HG02973 (cell line): ENCODE measurements around the gene GPBP1L1.
"Not testable (repeated sequence)": the region's sequence is repeated elsewhere in the genome, so short reads cannot be mapped to it uniquely, and the experiment has no call there.

Experiments used
- ATAC-seq: cut with Tn5 transposase; IDR thresholded peaks from one replicate; pipeline ENCODE4 v1.9.1; 2021; ENCODE audit warnings: moderate library complexity; ENCODE audit not compliant: unreplicated experiment

The GPBP1L1 gene

DNA sequence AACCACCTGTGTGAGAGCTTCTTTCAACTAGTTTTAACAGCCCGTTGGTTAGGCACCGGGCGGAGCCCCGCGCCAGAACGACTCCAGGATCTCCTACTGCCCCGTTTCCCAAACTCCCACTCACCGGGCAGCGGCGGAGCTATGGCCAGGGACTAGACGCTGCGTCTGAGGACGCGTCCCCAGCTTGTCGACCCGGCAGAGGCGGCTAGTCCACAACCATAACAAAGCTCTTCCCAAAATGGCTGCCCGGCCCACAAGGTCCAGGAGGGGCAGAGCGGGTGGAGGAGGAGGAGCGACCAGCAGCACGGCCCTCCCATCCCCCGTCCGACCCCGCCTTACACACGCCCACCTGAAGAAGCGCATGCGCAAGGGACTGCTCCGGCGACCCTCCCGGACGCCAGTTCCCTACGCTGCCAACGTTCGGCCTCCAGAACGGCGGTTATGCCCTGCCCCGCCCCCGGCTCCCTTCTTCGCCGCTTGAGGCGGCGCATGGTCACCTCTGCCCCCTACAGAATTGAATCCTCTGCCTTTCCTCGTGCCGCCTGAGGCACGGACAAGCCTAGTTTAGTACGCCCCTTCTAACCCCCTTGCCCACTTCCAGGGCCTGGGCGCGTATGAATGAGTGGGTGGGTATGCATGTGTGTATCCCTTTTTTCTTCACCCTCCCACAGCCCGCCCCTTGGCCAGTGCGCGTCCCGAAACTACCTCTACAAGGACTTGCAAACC is at the start of gene GPBP1L1:
TSS of gene GPBP1L1 (minus strand) at position 246 of the 726 bp plus-strand sequence. CDS start 27,446 bp downstream, outside the sequence.
- ATAC-seq = peak; percentile 55

GRCh38 chr1:45730780-45731319 is 44.5 kb upstream of the GPBP1L1 start:
- ATAC-seq = no peak

DNA sequence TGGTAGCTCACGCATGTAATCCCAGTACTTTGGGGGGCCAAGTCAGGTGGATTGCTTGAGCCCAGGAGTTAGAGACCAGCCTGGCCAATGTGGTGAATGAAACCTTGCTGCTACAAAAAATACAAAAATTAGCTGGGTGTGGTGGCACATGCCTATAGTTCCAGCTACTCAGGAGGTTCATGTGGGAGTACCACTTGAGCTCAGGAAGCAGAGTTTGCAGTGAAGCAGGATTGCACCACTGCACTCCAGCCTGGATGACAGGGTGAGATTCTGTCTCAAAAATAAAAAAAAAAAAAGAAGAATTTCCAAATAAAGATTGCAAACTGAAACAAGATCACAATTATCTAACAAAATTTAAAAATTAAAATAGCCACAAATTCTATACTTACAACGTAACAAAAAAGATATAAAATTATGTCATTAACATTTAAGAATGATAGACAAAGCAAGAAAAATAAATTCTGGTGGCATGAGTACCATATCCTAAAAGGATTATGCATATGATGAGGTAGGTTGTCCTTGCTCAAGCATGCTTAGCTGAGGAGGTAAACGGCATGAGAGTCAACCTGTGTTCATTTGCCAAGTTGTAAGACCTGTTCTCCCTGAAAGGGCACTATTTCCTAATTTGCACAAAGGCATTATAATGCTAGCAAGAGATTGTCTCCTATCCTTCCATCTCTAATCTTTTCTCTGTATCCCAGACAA is 43.9 kb upstream of the GPBP1L1 start:
- no peak for ATAC-seq

DNA sequence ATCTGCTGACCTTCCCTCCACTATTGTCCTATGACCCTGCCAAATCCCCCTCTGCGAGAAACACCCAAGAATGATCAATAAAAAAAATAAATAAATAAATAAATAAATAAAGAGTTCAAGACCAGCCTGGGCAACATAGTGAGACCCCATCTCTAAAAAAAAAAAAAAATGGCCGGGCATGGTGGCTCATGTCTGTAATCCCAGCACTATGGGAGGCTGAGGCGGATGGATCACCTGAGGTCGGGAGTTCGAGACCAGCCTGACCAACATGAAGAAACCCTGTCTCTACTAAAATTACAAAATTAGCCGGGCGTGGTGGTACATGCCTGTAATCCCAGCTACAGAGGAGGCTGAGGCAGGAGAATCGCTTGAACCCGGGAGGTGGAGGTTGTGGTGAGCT is 39.7 kb upstream of the GPBP1L1 start:
- not testable (repeated sequence) for ATAC-seq

GRCh38 chr1:45723248-45723930 is 37.1 kb upstream of the GPBP1L1 start:
- no peak for ATAC-seq

GRCh38 chr1:45722809-45723208 is 36.5 kb upstream of the GPBP1L1 start:
- no peak for ATAC-seq

DNA sequence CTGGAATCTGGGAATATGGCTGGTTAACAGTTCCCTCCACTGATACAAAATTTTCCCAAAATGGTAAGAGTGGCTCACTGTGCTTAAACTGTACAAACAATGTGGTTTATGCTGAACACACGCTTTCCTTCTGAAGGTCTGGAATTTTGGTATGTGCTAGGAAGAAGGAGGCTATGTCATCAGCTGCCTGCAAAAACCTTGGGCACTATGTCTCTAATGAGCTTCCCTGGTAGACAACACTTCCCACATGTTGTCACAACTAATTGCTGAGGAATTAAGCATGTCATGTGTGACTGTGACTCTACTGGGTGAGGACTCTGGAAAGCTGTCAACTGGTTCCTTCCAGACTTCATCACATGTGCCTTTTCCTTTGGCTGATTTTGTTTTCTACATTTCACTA is 34.9 kb upstream of the GPBP1L1 start:
- ATAC-seq = no peak

GRCh38 chr1:45718289-45718688 is 32.0 kb upstream of the GPBP1L1 start:
- no peak for ATAC-seq

- ATAC-seq = not testable (repeated sequence)
Observed at GRCh38 chr1:45717386-45717785, 31.1 kb upstream of the GPBP1L1 start.

GRCh38 chr1:45716700-45717099 is 30.4 kb upstream of the GPBP1L1 start:
- ATAC-seq = no peak

- ATAC-seq = no peak
Observed at GRCh38 chr1:45713711-45714110, 27.4 kb upstream of the GPBP1L1 start.

GRCh38 chr1:45704637-45705036 is 18.3 kb upstream of the GPBP1L1 start:
- no peak for ATAC-seq

- no peak for ATAC-seq
Observed at GRCh38 chr1:45694823-45695222, 8.5 kb upstream of the GPBP1L1 start.

DNA sequence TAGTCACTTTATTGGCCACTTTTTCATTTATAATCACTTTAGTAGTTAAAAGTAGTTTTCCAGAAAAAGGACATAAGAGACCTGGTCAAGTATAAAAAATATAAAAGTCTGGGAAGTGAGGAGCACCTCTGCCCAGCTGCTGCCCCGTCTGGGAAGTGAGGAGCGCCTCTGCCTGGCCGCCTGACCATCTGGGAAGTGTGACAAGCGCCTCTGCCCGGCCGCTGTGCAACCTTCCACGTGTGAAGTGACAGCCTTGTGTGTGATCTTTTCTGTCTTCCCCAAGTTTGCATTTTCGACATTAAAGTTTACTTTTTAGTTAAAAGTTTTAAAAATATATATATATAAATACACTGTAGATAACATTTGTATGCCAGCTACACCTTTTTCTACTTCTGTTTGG is 7.5 kb upstream of the GPBP1L1 start:
- ATAC-seq = not testable (repeated sequence)

DNA sequence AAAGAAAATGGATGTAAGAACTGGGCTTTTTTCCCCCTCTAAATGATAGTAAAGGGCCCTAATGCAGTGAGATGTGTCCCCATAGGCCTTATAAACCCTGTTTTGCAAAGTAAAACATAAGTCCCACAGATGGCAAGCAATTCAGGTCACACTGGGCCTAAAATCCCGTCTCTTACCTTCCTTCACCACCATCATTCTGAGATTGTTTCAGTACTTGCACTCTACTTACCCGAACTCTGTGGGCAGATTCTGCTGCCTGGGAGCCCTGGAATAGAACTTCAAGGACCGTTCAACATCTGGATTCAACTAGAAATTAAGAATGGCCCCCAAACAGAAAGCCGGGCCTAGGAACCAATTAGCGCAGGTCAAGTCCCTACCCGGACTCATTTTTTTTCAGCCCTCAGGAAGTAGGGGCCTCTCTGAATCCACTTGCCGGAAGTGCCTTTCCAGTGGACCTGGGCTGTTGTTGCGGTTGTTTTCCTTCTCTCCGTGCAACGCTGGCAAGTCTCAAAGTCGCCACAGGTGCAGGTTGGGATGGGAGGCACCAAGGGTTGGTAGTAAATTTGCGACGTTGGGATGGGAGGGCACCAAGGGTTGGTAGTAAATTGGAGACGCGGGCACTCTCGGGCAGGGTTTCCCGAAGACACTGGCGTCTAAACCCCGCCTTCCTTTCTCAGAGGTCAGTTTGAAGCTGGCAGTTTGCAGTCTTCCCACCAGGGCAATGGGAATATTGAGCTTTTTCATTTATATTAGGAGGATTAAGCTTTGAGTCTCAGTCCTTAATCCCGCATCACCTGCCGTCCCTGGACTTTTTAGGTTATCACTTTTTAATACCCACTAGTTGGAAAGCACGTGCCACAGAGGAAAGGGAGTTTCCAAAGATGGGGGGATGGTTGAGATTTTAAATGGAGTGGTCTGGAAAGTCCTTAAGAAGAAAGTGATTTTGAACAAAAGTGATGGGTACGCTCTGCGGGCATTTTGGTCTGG is 1.7 kb upstream of the GPBP1L1 start, which contains the start of gene TMEM69:
TSS of gene TMEM69 (plus strand) at position 428 of the 987 bp plus-strand sequence. CDS start 2,888 bp downstream, outside the sequence.
- no peak for ATAC-seq

DNA sequence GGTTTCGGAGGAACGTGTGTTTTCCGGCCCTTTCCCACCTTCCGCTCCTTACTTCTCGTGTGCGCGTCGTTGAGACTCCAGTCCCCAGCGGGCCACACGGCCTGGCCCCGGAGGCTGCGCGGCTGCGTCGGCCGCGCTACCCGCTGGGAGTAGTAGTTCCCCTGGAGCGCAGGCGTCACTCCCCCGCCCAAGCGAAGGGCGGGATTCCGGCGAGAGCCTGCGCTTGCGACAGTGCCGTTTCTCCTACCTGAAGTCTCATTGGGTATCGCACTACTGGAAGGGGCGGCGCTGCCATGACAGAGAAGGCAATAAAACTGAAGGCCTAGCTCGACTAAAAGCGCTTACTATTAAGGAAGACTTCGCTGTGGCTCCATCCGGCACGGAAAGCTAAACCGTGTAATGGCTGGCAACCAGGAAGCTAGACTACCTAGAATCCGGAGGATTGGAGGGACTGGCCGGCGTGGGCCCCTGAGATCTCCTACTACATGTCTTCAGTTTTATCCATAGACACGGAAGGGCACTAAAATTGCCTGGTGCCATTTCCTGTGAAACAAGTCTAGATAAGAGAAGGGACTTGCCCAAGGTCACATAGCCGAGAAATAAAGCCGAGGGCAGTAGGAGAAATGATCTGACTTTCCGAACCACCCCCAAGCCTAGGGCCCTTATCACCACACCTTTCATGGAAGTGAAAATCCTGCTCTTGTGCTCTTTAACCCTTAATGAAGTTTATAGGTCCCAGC is 851 bp upstream of the GPBP1L1 start:
- ATAC-seq = peak; percentile 82

DNA sequence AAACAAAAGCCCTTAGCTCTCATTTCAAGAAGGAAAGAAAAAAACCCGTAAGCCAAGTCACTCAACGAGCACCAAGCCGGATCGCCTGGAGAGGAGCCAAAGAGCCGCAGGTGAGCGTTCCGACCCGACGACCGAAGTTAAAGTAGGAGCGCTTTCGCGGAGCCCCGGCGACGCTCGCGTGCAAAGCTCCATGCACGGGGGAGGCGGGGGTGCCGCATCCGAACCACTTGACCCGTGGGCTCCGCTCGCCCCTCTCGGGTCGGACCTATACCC is 382 bp downstream of the GPBP1L1 start:
- ATAC-seq = peak; percentile 7

DNA sequence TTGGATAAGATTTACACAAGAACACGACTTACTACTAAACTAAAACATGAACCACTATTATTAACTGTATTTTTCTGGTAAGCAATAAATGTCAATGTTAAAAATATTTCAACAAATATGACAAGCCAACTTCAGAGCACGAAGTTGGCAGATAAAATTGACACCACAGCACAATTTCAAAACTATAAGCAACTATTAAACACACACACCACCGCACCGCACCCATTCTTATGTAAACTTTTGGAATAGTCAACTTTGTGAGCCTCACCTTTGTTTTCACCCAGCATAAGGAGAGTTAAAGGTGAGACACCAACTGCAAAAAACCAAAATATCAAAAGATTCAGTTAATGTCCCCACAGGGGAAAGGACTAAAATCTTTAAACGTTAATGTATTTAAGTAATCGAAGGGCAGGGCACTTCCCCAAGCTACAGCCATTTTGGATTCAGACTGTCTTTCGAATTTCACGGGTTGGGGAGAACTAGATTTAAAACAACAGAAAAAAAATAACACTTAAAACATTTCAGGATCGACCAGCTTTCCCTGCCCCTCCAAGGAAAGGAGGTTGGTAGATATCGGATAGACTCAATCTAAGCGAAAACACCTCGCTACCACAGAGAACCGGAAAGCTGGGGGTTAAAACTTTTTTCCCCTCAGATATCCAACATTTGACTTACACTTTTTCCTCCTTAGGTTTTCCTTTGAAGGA is 872 bp downstream of the GPBP1L1 start:
- ATAC-seq = no peak

DNA sequence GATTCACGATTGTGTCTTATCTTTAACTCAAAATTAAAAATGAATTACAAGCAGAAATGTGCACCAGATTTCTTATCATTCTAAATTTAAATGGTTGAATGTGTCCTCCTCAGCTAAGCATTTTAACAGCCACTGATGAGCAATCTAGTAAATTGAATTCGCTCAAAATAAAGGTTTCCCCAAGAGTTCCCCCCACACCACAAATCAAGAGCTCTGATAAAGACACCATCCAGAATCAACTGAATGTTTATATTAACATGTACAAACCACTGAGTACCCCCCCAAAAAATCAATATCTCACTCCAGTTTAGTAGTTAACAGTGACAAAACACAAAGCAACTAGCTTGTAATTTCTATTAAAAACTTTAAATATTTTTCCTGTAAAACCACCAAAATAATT is 1.9 kb downstream of the GPBP1L1 start:
- no peak for ATAC-seq
